GF-D8 (cell line): Measurements from ENCODE around the gene OR4X1.
"Not testable (repeated sequence)": the region's sequence is repeated elsewhere in the genome, so short reads cannot be mapped to it uniquely, and the experiment has no call there.

ENCODE experiments used
- DNase-seq: peaks from one replicate; lab custom pipeline; 2025; lab: John Stamatoyannopoulos, UW

The OR4X1 gene

GRCh38 chr11:48263423-48263911, at the start of gene OR4X1:
Gene OR4X1 (plus strand): TSS chr11:48263861. CDS start chr11:48263861, 0 bp downstream.
- DNase-seq: no peak

GRCh38 chr11:48216510-48216909, 47.2 kb upstream of the OR4X1 start, which contains the start of gene OR4B1:
Gene OR4B1 (plus strand): TSS chr11:48216810. CDS start chr11:48216810, 0 bp downstream.
- no peak for DNase-seq

- DNase-seq: no peak
Observed at GRCh38 chr11:48228761-48229160, 34.9 kb upstream of the OR4X1 start.

GRCh38 chr11:48230057-48230456, 33.6 kb upstream of the OR4X1 start:
- not testable (repeated sequence) for DNase-seq

GRCh38 chr11:48237727-48238126, 25.9 kb upstream of the OR4X1 start:
- no peak for DNase-seq

- no peak for DNase-seq
Observed at GRCh38 chr11:48242501-48242900, 21.2 kb upstream of the OR4X1 start.

- no peak for DNase-seq
Observed at GRCh38 chr11:48244804-48245203, 18.9 kb upstream of the OR4X1 start, which contains the start of gene OR4X2. Gene OR4X2 (plus strand): TSS chr11:48245104. CDS start chr11:48245104, 0 bp downstream.

- DNase-seq: no peak
Observed at GRCh38 chr11:48248902-48249301, 14.8 kb upstream of the OR4X1 start.

- no peak for DNase-seq
Observed at GRCh38 chr11:48261600-48261999, 2.1 kb upstream of the OR4X1 start.

GRCh38 chr11:48270621-48271020, 7.0 kb downstream of the OR4X1 start:
- no peak for DNase-seq

GRCh38 chr11:48272606-48273005, 8.9 kb downstream of the OR4X1 start:
- no peak for DNase-seq

- no peak for DNase-seq
Observed at GRCh38 chr11:48305923-48306322, 42.3 kb downstream of the OR4X1 start, which contains the start of gene OR4S1. Gene OR4S1 (plus strand): TSS chr11:48306223. CDS start chr11:48306223, 0 bp downstream.

GRCh38 chr11:48307760-48308386, 44.2 kb downstream of the OR4X1 start:
- no peak for DNase-seq

GRCh38 chr11:48313590-48313989, 49.9 kb downstream of the OR4X1 start:
- not testable (repeated sequence) for DNase-seq
